BE2C (cell line): ENCODE measurements around the gene CREBZF.
A peak's percentile ranks its signal among the peaks of the same experiment; 100 is the strongest.

Experiments used
- DNase-seq: peaks from one replicate; pipeline ENCODE4 v3.0.0-alpha.2; 2020
- H3K27me3 ChIP-seq: fragments of 250-450 bp; sonication (Bioruptor Pico); 2 replicates; pipeline ENCODE4 v1.5.1; 2020; ENCODE audit warnings: mild to moderate bottlenecking
- H3K36me3 ChIP-seq: fragments of 250-450 bp; sonication (Bioruptor Pico); 2 replicates; pipeline ENCODE4 v1.5.1; 2020; ENCODE audit warnings: mild to moderate bottlenecking
- H3K4me1 ChIP-seq: fragments of 250-450 bp; sonication (Bioruptor Pico); 2 replicates; pipeline ENCODE4 v1.5.1; 2020
- H3K4me3 ChIP-seq: 2 replicates; pipeline ENCODE4 v1.5.1; 2011; ENCODE audit warnings: low read depth, low read length
- H3K9me3 ChIP-seq: fragments of 250-450 bp; sonication (Bioruptor Pico); 2 replicates; pipeline ENCODE4 v1.5.1; 2020
- TF ChIP-seq, protein P1 (sequence below): IDR thresholded peaks from 2 replicates; pipeline ENCODE4 v1.5.1; 2012; ENCODE audit warnings: mild to moderate bottlenecking, low read depth, low read length

CREBZF gene

DNA sequence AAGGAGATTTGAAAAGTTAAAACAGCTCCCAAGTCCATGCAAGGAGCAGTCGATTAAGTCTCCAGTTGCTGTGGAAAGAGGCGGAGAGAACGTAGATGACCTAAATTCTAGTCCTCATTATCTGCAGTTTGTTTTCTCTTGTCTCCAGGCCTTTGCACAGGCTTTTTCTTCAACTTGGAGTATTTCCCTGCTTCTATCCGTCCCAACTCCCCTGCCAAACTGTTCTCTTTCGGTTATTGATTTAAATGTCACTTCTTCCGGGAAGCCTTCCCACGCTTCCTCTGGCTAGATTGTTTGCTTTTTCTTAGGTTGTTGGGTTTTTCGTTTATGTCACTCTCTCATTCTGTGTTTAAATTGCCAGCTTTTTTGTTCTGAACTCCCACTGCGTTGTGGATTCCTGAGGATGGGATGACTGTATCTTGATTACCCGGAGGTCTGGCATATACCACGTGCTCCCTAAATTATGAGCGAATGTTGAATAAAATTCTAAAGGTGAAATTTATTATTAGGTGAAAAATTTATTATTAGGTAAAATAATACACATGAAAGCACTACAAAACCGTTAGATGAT is 36.1 kb downstream of the CREBZF start:
- H3K9me3 ChIP-seq: no peaks in the 10 kb centered on the region
- no peak for DNase-seq
- H3K4me3 ChIP-seq: peak overlapping the region; percentile 86

DNA sequence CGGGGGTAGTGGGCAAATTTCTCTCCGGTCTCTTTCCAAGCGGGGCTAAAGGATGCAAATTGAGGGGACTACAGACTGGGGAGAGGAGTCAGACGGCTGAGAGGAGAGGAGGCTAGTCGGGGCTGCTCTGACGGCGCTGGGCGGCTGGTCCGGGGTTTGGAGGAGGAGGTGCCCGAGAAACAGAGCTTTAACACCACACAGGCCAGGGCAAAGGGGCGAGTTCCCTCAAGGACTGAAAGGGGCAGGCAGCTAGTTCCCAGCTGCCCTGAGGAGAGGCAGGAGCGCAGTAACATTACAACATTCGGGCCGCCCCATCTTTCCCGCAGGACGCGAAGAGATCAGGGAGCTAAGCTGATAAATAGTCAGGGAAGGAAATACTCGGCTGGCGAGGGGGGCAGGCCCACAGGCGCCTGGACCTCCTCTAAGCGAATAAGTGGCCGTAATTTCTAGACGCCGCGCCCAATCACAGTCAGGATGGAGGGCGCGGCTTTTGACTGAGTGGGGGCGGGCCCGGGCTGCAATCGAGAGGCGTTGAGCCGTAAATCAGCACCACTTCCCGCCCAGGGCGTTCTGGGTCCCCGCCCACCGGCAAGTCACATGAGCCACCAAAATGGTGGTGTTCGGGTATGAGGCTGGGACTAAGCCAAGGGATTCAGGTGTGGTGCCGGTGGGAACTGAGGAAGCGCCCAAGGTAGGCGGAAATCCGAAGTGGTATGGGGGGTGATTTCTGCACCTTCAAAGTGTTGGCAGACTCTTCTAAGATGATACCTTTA is 36.7 kb downstream of the CREBZF start, which contains the start of gene TMEM126B:
TSS of gene TMEM126B (plus strand) at position 596 of the 773 bp plus-strand sequence. CDS start at position 611, 15 bp downstream.
- Histone ChIP-seq H3K4me1 (no peaks in the 10 kb centered on the region), H3K27me3 (peaks cover 3% of the 10 kb centered on the region), H3K9me3 (no peaks in the 10 kb centered on the region), H3K36me3 (no peaks in the 10 kb centered on the region), H3K4me3 (peak within 1 kb of the TSS; percentile 86)
- peak; percentile 97 for DNase-seq
- TF ChIP-seq, protein P1, sequence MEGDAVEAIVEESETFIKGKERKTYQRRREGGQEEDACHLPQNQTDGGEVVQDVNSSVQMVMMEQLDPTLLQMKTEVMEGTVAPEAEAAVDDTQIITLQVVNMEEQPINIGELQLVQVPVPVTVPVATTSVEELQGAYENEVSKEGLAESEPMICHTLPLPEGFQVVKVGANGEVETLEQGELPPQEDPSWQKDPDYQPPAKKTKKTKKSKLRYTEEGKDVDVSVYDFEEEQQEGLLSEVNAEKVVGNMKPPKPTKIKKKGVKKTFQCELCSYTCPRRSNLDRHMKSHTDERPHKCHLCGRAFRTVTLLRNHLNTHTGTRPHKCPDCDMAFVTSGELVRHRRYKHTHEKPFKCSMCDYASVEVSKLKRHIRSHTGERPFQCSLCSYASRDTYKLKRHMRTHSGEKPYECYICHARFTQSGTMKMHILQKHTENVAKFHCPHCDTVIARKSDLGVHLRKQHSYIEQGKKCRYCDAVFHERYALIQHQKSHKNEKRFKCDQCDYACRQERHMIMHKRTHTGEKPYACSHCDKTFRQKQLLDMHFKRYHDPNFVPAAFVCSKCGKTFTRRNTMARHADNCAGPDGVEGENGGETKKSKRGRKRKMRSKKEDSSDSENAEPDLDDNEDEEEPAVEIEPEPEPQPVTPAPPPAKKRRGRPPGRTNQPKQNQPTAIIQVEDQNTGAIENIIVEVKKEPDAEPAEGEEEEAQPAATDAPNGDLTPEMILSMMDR: no peak

More for the DNA sequence above, 36.1 kb downstream of the CREBZF start:
- Histone ChIP-seq H3K4me1 (no peaks in the 10 kb centered on the region), H3K36me3 (peaks cover under 1% of the 10 kb centered on the region; the same call in 1 of the 2 replicates), H3K27me3 (peaks cover 3% of the 10 kb centered on the region)
- TF ChIP-seq, protein P1: no peak

DNA sequence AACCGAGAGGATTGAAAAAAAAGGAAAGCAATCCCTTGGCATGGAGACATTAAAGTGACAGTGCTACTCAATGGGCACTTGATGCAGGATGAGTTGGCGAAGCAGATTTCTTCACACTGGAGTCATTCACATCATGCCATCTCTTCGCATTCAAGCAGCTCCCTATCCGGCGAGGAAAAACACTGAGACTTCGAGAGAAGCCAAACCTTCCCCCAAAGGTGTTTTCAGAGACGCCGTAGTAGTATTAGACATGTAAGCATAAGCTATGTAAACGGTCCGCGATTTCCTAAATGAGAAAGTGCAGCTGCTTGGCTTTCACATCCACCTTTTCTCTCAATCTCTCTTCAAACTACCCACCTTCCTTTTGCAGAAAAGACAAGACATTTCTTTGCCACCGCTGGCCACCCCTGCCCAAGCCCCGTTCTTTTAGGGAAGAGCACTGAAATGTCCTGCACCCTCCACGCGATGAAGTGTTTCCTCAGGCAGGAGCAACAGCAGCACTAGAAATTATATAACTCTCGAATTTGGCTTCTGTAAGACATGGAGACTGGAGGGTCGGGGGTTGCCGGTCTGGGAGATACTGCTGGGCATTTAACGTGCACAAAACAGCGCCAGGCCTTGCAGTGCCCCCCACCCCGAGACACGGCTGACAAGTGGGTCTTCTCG is 37.5 kb downstream of the CREBZF start, which contains the start of gene DLG2:
TSS of gene DLG2 (minus strand) at position 13 of the 666 bp plus-strand sequence.
- Histone ChIP-seq H3K36me3 (no peaks in the 10 kb centered on the region), H3K4me3 (peak within 1 kb of the TSS; percentile 86), H3K9me3 (no peaks in the 10 kb centered on the region), H3K27me3 (peaks cover 3% of the 10 kb centered on the region), H3K4me1 (no peaks in the 10 kb centered on the region)
- TF ChIP-seq, protein P1: no peak
- no peak for DNase-seq

DNA sequence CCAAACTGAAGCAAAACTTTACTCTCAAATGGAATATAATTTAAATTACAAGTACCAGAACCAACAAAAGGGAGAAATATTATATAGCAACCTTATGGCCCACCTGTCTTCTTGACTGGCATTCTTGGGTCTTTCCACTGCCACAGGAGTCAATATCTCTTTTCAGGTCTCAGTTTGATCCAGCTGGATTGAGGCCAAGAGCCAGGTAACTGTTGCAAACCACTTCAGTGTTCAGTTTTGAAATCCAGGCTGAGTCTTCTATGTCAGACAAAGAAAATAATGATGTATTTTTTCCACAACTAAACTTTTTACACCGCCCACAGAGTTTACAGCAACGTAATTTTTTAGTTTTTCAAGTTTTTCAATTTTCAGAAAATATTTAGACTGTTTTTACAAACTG is 38.4 kb downstream of the CREBZF start:
- no peak for DNase-seq
- H3K27me3 ChIP-seq: peaks cover 3% of the 10 kb centered on the region
- H3K4me3 ChIP-seq: no peak overlapping the region
- TF ChIP-seq, protein P1: no peak
- no peaks in the 10 kb centered on the region for H3K36me3 ChIP-seq
- H3K9me3 ChIP-seq: no peaks in the 10 kb centered on the region
- H3K4me1 ChIP-seq: no peaks in the 10 kb centered on the region

DNA sequence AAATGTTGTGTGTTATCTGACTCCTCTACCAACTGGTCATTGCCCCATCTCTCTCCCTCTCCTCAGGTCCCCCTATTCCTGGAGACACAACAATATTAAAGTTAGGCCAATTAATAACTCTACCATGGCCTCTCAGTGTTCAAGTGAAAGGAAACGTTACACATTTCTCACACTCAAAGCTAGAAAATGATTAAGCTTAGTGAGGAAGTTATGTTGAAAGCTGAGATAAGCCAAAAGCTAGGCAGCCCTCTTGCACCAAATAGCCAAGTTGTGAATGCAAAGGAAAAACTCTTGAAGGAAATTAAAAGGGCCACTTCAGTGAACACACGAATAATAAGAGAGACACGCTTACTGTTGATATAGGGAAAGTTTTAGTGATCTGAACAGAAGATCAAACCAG is 44.7 kb downstream of the CREBZF start:
- Histone ChIP-seq H3K4me1 (no peaks in the 10 kb centered on the region), H3K36me3 (no peaks in the 10 kb centered on the region), H3K4me3 (no peak overlapping the region), H3K9me3 (no peaks in the 10 kb centered on the region), H3K27me3 (peaks cover 22% of the 10 kb centered on the region)
- DNase-seq: no peak
- TF ChIP-seq, protein P1: no peak
